Left ventricle myocardium inferior (tissue), 1 donor: Measurements from ENCODE around the gene EIF4G1. TPM values are rescaled to one million over a fixed set of nuclear protein-coding genes. Genes with fewer than 3 reads are reported as not detected.

Source experiments
- DNase-seq: peaks from one replicate; pipeline ENCODE4 v3.0.0-alpha.2; 2020
- H3K27ac ChIP-seq: fragments of 200-600 bp; replicated peaks from 2 replicates; pipeline ENCODE4 v1.8.0; 2021
- H3K27me3 ChIP-seq: fragments of 200-600 bp; 2 replicates; pipeline ENCODE4 v1.8.0; 2021; ENCODE audit warnings: low read depth
- H3K36me3 ChIP-seq: fragments of 200-600 bp; 2 replicates; pipeline ENCODE4 v1.8.0; 2021
- H3K4me1 ChIP-seq: fragments of 200-600 bp; 2 replicates; pipeline ENCODE4 v1.8.0; 2021
- H3K4me3 ChIP-seq: fragments of 200-600 bp; 2 replicates; pipeline ENCODE4 v1.8.0; 2021; ENCODE audit warnings: mild to moderate bottlenecking, moderate library complexity
- H3K9me3 ChIP-seq: fragments of 200-600 bp; replicated peaks from 2 replicates; pipeline ENCODE4 v1.8.0; 2021
- intact Hi-C: fragments of 100-400 bp; cut with micrococcal nuclease; formaldehyde crosslinking; loops from one replicate; pipeline ENCODE4 v1.11.0; 2022
- total RNA-seq: library from RNA; stranded (reverse); fragmentation: NEBNext Ultra II Directional; extraction: Animal tissue kit (Norgen Biotek cat#: 25700); gene quantifications from one replicate; pipeline ENCODE4 v1.2.1, GENCODE V29; 2021
- TF ChIP-seq, protein P1 (sequence below): fragments of 200-600 bp; IDR thresholded peaks from 2 replicates; pipeline ENCODE4 v1.8.0; 2021; ENCODE audit warnings: antibody characterized with exemption, mild to moderate bottlenecking, borderline replicate concordance
- donor health status: DM: no; HTN: yes; CAD: no; lungs with severe emphysema.

Gene EIF4G1
- total RNA-seq, 1 donor from 2014 or later: 224 TPM

DNA sequence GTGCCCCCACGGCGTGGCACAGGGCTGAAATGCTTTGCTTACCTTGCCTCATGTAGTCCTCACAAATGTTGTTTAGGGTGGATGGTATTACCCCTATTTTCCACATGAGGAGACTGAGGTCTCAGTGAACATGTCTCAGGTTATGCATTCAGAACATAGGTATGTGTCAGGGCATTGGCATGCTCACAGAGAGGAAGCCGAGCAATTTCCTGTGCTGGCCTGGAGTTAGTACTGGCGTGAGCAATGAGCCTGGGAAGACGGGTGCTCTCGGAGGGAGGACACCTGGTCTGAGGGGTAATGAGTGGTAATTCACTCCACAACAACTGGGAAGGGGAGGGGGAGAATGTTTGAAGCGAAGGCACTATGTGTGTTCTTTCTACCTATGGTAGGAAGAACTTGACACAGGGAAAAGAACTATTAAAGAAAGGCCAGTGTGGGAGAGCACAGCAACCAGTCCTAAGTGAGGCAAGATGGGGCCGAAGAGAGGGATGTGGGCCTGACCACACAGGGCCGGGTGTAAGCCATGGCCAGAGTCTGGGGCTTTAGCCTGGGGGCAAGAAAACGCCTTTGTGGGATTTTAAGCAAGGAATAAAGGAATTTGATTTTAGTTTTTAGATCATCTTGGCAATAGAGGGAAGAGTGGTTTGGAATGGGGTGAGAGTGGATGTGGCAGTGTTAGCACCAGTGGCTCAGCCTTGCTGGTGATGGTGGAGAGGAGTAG, 18.1 kb downstream of the EIF4G1 start:
- Histone ChIP-seq H3K27ac (peak overlapping the region; percentile 44), H3K27me3 (no peaks in the 10 kb centered on the region), H3K36me3 (peaks cover 77% of the 10 kb centered on the region), H3K9me3 (no peaks in the 10 kb centered on the region), H3K4me3 (no peak overlapping the region), H3K4me1 (peaks cover 48% of the 10 kb centered on the region)
- intact Hi-C loops: no loop called here
- TF ChIP-seq, protein P1, sequence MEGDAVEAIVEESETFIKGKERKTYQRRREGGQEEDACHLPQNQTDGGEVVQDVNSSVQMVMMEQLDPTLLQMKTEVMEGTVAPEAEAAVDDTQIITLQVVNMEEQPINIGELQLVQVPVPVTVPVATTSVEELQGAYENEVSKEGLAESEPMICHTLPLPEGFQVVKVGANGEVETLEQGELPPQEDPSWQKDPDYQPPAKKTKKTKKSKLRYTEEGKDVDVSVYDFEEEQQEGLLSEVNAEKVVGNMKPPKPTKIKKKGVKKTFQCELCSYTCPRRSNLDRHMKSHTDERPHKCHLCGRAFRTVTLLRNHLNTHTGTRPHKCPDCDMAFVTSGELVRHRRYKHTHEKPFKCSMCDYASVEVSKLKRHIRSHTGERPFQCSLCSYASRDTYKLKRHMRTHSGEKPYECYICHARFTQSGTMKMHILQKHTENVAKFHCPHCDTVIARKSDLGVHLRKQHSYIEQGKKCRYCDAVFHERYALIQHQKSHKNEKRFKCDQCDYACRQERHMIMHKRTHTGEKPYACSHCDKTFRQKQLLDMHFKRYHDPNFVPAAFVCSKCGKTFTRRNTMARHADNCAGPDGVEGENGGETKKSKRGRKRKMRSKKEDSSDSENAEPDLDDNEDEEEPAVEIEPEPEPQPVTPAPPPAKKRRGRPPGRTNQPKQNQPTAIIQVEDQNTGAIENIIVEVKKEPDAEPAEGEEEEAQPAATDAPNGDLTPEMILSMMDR: no peak
- DNase-seq: no peak

DNA sequence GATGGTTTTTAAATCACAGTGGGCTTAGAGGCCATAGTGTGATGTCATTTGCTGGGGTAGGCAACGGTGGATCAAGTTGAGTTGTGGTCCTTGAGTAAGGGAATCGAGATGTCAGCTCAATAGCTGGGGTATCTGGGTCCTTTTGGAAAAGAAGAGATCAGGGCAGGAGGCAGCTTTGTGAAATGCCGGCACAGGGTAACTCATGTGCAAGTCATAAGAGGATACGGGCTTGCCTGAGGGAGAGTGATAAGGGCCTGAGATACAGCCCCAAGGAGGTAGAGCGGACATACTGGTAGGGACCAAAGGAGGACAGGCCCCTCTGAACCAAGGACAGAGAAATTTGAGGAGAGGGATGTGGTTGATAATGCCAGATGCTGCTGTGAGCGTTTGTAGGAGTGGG, 18.8 kb downstream of the EIF4G1 start:
- intact Hi-C loops: no loop called here
- TF ChIP-seq, protein P1: no peak
- H3K27me3 ChIP-seq: no peaks in the 10 kb centered on the region
- peaks cover 55% of the 10 kb centered on the region for H3K4me1 ChIP-seq
- H3K27ac ChIP-seq: peak overlapping the region; percentile 40
- peaks cover 70% of the 10 kb centered on the region for H3K36me3 ChIP-seq
- no peak for DNase-seq
- no peaks in the 10 kb centered on the region for H3K9me3 ChIP-seq
- no peak overlapping the region for H3K4me3 ChIP-seq

DNA sequence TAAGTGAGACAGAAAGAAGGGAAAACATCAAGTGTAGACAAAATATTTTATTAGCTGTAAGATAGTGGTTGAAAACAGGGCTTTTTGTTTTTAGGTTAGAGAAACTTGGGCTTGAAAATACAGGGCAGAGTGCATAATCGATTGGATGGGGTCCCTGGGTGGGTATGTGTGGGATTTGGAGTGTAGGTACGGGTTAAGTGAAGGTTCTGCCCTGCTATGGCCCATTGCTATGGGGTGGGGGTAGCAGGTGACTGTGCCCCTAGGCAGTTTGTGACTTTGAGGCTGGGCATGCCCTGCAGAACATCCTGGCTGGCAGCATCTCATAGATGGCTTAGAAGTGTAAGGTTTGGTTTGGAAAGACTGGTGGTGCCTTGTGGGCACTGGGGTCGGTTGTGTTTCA, 19.3 kb downstream of the EIF4G1 start:
- Histone ChIP-seq H3K4me3 (no peak overlapping the region), H3K36me3 (peaks cover 65% of the 10 kb centered on the region), H3K27me3 (no peaks in the 10 kb centered on the region), H3K9me3 (no peaks in the 10 kb centered on the region), H3K4me1 (peaks cover 60% of the 10 kb centered on the region), H3K27ac (no peak overlapping the region)
- intact Hi-C loops: no loop called here
- TF ChIP-seq, protein P1: no peak
- DNase-seq: no peak

DNA sequence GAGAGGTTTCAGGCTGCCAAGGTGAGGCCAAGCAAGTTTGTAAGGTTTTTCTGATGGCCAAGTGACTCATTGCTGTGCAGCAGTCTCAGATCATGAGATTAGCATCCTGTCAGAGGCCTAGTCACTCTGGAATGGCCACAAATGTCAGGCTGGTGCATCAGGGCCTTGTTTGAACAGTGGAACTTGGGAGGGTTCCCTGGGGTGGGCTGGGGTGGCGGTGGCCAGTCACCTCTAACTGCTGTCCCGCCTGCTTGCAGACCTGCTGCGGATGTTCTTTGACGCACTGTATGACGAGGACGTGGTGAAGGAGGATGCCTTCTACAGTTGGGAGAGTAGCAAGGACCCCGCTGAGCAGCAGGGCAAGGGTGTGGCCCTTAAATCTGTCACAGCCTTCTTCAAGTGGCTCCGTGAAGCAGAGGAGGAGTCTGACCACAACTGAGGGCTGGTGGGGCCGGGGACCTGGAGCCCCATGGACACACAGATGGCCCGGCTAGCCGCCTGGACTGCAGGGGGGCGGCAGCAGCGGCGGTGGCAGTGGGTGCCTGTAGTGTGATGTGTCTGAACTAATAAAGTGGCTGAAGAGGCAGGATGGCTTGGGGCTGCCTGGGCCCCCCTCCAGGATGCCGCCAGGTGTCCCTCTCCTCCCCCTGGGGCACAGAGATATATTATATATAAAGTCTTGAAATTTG, 20.2 kb downstream of the EIF4G1 start:
- no peak overlapping the region for H3K4me3 ChIP-seq

DNA sequence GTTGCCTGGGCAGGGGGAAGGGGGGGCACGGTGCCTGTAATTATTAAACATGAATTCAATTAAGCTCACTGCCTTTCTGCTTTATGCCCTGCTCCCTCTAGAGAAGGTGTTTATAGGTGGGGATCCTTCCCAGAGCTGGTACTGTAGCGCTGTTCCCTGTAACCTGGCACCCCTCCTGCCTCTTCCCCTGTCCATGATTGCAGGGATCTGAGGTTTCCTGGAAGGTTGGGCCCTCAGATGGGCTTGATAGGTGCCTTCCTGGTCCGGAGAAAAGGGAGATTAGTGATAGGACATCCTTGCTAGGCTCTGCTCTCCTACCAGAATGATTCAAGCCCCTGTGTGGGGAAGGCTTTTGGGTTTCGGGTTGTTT, 20.9 kb downstream of the EIF4G1 start:
- Histone ChIP-seq H3K9me3 (no peaks in the 10 kb centered on the region), H3K4me3 (peak overlapping the region; percentile 88), H3K27ac (peak overlapping the region; percentile 97), H3K4me1 (peaks cover 72% of the 10 kb centered on the region), H3K27me3 (no peaks in the 10 kb centered on the region), H3K36me3 (peaks cover 50% of the 10 kb centered on the region)
- intact Hi-C loops: no loop called here
- TF ChIP-seq, protein P1: no peak
- DNase-seq: no peak

More for the DNA sequence above, 20.2 kb downstream of the EIF4G1 start:
- Histone ChIP-seq H3K9me3 (no peaks in the 10 kb centered on the region), H3K4me1 (peaks cover 69% of the 10 kb centered on the region), H3K27me3 (no peaks in the 10 kb centered on the region), H3K36me3 (peaks cover 56% of the 10 kb centered on the region), H3K27ac (peak overlapping the region; percentile 97)
- intact Hi-C loops: no loop called here
- TF ChIP-seq, protein P1: no peak
- DNase-seq: no peak
